NCI-H69 (cell line): ENCODE measurements around the gene HDDC3.

ENCODE experiments used
- DNase-seq: peaks from one replicate; lab custom pipeline; 2025; lab: John Stamatoyannopoulos, UW

Gene HDDC3

GRCh38 chr15:90931828-90932659 lies at the start of gene HDDC3:
HDDC3 (minus strand) TSS chr15:90932549; CDS start chr15:90932540, 9 bp downstream.
- DNase-seq, result peak; percentile 91

GRCh38 chr15:90982135-90982534 lies 49.8 kb upstream of the HDDC3 start:
- DNase-seq, result no peak

DNA sequence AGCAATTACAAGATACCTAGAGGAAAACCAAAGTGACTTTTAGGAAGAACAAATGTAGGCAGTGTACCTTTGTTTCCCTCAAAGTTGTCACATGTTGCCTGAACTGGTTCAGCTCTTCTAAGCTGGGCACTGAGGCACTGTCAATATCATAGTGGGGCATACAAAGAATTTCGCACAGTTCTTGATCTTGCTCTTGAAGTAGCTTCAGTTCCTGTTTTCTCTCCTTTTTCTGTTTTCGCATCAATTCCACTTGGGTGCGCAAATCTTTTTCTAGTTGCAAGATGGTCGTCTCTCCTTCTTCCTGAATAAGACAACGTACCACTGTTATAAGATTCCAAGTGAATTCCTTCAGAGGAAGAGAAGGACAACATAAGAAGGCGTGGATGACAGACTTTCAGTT lies 49.3 kb upstream of the HDDC3 start:
- DNase-seq, result no peak

DNA sequence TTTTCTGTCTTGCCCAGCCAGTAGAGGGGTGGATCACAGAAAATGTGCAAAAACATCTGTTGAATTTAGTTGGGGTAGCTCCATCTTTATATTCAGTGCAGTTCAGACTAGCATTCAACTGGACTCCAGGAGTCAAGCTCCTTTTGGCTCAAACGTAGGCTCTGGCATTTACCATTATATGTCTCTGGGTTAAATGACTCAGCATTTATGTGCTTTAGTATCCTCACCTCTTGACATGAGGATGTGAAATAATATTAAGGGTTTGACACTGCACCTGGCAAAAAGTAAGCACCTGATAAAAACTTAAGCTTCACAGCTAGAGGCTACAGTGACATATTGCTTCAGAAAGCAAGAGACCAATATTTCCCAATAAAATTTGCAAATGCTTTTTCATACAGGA lies 47.2 kb upstream of the HDDC3 start:
- no peak for DNase-seq

GRCh38 chr15:90974216-90974615 lies 41.9 kb upstream of the HDDC3 start:
- DNase-seq, result no peak

DNA sequence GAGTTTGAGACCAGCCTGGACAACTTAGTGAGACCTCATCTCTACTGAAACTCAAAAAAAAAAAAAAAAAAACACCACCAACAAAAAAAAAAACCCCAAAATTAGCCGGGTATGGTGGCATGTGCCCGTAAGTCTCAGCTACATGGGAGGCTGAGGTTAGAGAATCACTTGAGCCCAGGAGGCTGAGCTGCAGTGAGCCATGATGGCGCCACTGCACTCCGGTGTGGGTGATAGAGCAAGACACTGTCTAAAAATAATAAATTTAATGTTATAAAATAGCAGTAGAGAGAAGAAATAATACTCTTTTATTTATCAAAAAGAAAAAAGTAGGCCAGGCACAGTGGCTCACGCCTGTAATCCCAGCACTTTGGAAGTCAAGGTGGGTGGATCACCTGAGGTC lies 39.8 kb upstream of the HDDC3 start:
- no peak for DNase-seq

DNA sequence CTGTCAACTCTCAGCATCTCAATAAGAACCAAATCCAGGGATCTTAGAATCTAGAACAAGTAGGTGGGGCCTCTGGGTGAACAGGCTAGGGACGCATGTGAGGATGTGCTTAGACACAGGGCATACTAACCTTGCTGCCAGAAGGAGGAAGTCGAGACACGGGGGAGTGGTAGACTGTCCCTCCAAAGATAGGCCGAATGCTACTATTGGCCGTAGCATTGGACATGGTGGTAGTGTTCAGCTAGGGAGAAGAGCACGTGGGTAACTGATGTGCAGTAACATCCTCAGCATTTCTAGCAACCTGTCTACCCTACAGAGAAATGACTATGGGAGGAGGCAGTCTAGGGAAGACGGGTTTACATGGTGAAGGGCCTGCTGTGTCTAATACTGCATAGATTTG lies 37.9 kb upstream of the HDDC3 start:
- DNase-seq, result no peak

- no peak for DNase-seq
Observed at GRCh38 chr15:90968434-90968833, 36.1 kb upstream of the HDDC3 start.

- DNase-seq, result no peak
Observed at GRCh38 chr15:90967206-90967605, 34.9 kb upstream of the HDDC3 start.

- DNase-seq, result no peak
Observed at GRCh38 chr15:90966262-90966661, 33.9 kb upstream of the HDDC3 start.

GRCh38 chr15:90962021-90962420 lies 29.7 kb upstream of the HDDC3 start:
- DNase-seq, result no peak

DNA sequence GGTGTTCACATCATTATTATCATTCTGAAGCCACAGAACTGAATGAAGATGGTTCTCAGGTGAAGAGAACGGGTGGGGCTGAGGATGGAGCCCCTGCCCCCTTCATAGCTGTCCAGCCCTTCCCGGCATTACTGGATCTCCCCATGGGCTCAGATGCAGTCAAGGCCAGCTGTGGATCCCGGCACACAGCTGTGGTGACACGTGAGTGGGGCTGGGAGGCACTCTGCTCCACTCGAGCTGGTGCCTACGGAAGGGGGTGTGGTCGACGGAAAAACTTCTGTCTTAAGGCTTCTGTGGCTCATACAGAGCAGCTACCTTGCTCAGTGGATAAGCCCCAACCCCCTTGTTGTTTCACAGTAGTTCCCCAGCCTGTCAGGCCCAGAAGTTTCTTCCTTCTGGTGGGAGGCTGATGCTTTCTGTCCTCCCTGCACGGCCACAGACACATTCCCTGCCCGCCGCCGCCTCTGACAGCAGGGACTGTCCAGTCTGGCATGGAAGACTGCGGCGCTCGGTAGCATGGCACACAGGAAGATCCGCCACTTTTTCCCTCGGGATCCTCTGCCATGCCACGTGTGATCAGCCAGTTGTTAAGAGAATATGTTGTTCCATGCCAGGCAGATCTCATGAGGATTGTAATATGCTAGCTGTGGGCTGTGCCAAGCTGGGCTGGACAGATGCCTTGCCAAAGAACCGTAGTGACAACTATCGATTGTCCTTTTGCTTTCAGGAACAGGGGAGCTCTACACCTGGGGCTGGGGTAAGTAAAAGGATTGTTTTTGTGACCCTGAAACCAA lies 28.1 kb upstream of the HDDC3 start:
- no peak for DNase-seq

- DNase-seq, result no peak
Observed at GRCh38 chr15:90959894-90960293, 27.5 kb upstream of the HDDC3 start.

- DNase-seq, result no peak
Observed at GRCh38 chr15:90959028-90959595, 26.8 kb upstream of the HDDC3 start.

DNA sequence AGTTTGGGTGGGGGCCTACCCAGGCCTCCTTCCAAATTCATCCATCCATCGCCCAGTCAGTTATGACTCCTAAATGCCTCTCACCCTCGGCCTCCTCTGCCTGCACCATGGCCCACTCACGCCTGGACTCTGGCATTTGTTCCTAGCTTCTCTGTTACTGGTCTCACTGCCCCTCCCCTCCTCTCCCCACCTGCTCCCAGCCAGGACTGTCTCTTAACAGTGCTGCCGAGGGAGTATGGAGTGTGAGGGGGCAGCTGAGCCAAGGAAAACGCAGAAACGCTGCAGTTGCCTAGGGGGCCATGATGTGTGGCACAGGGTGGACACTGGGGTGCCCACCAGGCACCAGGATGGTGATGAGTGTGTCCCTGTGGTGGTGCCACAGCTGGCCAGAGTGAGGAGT lies 25.4 kb upstream of the HDDC3 start:
- DNase-seq, result peak; percentile 36

DNA sequence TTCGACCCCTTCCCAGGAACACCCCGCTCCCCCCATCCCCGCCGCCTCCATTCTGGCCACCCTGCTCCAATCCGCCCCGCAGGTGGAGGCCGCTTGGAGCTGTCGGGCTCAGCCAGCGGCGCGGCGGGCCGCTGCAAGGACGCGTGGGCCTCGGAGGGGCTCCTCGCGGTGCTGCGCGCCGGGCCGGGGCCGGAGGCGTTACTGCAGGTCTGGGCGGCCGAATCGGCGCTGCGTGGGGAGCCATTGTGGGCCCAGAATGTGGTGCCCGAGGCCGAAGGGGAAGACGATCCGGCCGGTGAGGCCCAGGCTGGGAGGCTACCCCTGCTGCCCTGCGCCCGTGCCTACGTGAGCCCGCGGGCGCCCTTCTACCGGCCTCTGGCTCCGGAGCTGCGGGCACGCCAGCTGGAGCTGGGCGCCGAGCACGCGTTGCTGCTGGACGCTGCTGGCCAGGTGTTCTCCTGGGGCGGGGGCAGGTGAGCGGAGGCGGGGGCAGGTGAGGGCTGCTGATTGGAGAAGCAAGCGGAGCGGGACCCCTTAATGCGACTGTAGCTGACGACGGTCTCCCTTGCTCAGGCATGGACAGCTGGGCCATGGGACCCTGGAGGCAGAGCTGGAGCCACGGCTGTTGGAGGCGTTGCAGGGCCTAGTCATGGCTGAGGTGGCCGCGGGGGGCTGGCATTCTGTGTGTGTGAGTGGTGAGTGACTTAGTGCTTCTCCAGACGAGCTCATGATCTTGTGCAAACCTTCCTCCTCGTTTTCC lies 24.9 kb upstream of the HDDC3 start:
- DNase-seq, result no peak

DNA sequence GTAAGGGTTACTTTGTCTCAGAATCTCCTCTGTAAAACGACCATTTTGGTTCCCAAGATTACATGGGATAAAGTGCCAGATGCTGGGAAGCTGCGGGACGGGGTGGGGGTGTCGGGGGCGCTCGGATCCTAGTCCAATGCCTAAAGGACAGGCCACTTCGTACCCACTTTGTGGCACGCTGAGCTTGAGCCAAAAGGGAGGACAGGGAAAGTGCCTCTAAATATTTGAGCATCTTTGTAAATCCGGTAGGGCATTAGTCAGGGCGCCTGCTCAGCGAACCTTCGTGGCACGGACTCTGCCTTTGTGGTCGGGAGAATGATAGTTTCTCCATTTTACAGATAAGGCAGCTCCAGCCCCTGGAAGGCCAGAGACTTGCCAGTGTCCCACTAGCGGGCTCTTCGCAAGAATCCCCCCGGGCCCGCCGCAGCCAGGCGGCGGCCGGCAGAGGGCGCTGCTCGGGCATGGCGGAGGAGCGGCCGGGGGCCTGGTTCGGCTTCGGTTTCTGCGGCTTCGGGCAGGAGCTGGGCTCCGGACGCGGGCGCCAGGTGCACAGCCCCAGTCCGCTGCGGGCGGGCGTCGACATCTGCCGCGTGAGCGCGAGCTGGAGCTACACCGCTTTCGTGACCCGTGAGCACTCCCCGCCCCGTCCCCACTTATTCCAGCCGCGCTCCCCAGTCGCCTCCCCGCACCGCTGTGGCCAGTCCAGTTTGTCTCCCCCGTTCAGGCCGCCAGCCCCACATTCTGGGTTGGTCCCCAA lies 24.1 kb upstream of the HDDC3 start:
- no peak for DNase-seq

DNA sequence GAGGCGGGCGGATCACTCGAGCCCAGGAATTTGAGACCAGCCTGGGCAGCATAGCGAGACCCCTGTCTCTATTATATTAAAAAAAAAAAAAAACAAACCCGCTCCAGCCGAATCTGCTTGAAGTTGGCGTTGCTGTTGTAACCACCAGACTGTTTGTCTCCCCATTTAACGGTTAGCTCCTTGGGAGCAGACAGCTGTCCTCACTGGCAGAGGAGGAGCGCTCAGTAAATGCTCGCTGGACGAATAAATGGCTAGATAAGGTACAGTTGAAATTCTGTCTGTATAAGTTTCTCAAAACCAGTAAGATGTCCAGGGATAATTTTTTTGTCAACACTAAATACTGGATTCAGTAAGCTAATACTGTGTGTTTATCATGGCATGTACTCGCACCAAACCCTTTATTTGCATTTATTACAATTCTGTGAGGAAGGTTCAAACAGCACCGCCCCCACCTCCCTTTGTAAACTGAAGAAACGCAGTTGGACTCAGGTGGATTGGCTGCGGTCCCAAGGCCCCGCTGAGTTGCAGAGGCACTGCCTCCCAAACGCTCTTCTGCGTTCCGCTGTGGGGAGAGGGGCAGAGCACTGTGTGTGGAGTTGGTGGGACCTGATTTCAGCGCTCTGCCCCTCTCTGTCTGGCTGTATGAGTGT lies 23.4 kb upstream of the HDDC3 start:
- peak; percentile 89 for DNase-seq

DNA sequence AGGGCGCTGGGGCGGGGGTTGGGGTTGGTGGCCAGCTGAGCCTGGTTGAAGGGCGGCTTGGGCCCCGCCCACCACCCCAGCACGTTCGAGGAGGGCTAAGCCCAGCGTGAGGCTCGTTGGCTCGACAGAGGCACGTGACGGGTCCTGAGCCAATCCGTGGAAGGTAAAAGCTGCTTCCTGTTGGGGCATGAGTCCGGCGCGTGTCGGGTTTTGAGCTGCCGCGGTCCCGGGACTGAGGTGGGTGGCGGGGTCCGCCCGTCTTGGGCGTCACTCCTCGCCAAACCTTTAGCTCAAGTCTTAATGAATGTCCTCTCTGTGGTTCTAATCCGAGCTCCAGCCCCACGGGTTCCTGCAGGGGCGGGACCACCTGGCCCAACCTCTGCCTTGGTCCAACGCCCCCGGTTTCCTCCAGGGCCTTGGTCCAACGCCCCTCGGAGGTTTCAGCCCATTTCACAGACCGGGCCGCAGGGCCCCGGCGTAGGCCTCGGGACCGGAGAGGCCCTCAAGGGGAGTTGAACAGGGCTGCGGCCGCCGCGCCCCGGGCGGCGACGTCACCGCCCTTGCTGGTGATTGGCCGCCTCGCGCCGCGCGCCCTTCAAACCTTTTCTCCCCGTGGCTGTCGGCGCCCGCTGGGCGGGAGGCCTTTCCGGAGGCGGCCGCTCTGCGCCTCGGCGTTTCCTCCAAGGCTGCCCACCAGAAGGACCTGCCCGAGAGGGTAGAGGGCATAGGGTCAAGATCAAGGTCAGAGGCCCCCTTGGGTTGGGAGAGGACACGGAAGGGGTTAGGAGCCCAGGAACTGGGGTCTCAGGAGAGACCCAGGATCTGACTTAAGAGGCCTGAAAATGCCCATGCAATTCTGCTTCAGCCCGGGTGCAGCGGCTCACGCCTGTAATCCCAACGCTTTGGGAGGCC lies 22.6 kb upstream of the HDDC3 start, which contains the start of gene RCCD1:
Gene RCCD1, plus strand, starts transcription at position 173 of the 912 bp plus-strand sequence. CDS start 1,851 bp downstream, outside the sequence.
- no peak for DNase-seq
